Measurements from ENCODE around the gene OR52I2.

- TF ChIP-seq CTCF (IDR thresholded peaks at IDR 0.05) (no peak), ZFX (IDR thresholded peaks at IDR 0.05; ENCODE audit: borderline replicate concordance) (no peak)
These were observed 28.9 kb downstream of the OR52I2 start for GRCh38 chr11:4610258-4610935.
